Spleen (tissue), 7 donors: ENCODE results near the gene SKI.

Experiments used
- POLR2A ChIP-seq, 3 donors: fragments of 450-650 bp; IDR thresholded peaks; one replicate each; pipeline ENCODE4 v1.5.1; 2017; ENCODE audit warnings: antibody characterized with exemption in 3 of 3, mild to moderate bottlenecking in 1 of 3
- POLR2AphosphoS5 ChIP-seq, 3 donors: sonication (generic); formaldehyde crosslinking; IDR thresholded peaks; one replicate each; pipeline ENCODE4 v1.5.1; 2017; ENCODE audit warnings: antibody characterized with exemption in 3 of 3
- TF ChIP-seq, protein P1 (sequence below), 11 experiments: fragments of 200-600 bp in 7 of 11; fragments of 450-650 bp in 4 of 11; sonication (generic) in 4 of 11; IDR thresholded peaks in 8 of 11; conservative IDR thresholded peaks in 3 of 11; 1 replicate in 7 of 11; 2 replicates in 4 of 11; pipeline versions ENCODE4 v1.4.0 to v1.8.0; 2016 to 2021; ENCODE audit warnings: antibody characterized with exemption in 11 of 11, inconsistent platforms in 4 of 11, mild to moderate bottlenecking in 1 of 11
- donor health status: DM: no; HTN: no; CAD: no; lungs with moderate emphysema.
- donor health status: DM: no; HTN: no; CAD: no.
- donor health status: DM: no; HTN: no; CAD: no.

DNA sequence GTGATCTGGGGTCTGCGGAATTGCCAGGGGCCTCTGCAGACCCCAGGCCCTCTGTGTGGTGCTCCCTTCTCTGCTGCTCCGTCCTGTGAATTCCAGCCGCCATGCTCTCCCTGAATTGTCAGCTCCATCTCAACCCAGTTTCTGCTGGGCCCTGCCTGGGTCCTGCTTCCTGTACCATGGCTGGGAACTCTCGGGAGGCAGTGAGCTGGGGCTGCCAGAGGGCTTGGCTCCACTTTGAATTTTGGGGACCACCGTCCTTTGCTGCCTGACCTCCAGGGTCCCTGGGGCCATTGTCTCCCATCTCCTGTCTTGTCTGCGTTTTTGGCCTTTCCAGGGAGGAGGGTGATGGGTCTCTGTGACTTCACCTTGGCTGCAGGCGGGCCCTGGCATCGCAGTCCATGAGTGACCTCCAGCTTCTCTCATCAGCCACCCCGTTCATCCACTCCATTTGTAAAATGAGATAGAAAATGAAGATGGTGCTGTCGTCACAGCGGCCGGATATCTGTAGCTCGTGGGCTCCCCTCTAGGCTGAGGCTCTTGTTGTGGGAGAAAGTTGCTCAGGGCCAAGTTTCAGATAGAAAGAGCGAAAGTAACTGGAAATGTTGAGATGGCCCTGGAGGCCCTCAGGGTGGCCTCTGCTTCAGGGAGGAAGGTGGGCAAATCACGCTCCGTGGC lies 38.3 kb downstream of the SKI start:
- TF ChIP-seq, protein P1, sequence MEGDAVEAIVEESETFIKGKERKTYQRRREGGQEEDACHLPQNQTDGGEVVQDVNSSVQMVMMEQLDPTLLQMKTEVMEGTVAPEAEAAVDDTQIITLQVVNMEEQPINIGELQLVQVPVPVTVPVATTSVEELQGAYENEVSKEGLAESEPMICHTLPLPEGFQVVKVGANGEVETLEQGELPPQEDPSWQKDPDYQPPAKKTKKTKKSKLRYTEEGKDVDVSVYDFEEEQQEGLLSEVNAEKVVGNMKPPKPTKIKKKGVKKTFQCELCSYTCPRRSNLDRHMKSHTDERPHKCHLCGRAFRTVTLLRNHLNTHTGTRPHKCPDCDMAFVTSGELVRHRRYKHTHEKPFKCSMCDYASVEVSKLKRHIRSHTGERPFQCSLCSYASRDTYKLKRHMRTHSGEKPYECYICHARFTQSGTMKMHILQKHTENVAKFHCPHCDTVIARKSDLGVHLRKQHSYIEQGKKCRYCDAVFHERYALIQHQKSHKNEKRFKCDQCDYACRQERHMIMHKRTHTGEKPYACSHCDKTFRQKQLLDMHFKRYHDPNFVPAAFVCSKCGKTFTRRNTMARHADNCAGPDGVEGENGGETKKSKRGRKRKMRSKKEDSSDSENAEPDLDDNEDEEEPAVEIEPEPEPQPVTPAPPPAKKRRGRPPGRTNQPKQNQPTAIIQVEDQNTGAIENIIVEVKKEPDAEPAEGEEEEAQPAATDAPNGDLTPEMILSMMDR (IDR thresholded peaks at IDR 0.05 in 8 of 11, conservative IDR thresholded peaks at IDR 0.05 in 3 of 11) = no peak
- TF ChIP-seq POLR2A (IDR thresholded peaks at IDR 0.05) = no peak
- TF ChIP-seq POLR2AphosphoS5 (IDR thresholded peaks at IDR 0.05) = no peak
